GM18868 (cell line): Measurements from ENCODE around the gene RNF220.

Experiments used
- ATAC-seq: cut with Tn5 transposase; IDR thresholded peaks from one replicate; pipeline ENCODE4 v1.9.1; 2021; ENCODE audit warnings: mild to moderate bottlenecking, moderate library complexity; ENCODE audit not compliant: unreplicated experiment

The RNF220 gene

DNA sequence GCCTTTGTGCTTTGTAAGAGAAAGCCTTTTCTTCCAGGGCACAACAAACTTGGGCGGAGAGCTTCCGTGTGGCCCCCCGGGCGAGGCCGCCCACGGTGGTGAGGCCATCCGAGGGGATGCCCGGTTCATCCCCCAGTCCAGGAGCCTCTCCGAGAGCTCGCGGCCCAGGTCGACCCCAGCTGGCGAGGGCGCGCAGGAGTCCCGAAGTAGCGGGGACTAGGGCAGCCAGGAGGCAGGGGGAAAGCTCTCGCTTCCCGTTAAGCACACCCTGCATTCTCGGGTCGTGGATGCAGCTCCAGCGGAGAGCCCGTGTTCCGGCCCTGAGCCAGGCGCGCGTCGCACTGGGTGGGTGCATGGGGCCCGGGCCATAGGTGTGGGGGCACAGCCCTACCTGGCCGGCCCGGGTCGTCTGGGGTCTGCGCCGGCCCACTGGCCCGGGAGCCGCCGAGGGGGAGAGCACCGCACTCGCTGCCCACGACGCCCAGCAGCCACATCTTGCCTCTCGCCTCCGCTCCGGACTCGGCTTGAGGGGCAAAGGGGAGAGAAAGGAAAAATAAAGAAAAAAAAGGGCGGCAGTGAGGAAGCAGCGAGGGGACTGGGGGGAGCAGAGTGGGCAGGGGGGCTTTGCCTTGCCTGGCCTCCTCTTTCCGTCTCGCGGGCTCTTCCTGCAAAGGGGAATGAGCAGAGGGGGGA lies 1.8 kb downstream of the RNF220 start:
- no peak for ATAC-seq

DNA sequence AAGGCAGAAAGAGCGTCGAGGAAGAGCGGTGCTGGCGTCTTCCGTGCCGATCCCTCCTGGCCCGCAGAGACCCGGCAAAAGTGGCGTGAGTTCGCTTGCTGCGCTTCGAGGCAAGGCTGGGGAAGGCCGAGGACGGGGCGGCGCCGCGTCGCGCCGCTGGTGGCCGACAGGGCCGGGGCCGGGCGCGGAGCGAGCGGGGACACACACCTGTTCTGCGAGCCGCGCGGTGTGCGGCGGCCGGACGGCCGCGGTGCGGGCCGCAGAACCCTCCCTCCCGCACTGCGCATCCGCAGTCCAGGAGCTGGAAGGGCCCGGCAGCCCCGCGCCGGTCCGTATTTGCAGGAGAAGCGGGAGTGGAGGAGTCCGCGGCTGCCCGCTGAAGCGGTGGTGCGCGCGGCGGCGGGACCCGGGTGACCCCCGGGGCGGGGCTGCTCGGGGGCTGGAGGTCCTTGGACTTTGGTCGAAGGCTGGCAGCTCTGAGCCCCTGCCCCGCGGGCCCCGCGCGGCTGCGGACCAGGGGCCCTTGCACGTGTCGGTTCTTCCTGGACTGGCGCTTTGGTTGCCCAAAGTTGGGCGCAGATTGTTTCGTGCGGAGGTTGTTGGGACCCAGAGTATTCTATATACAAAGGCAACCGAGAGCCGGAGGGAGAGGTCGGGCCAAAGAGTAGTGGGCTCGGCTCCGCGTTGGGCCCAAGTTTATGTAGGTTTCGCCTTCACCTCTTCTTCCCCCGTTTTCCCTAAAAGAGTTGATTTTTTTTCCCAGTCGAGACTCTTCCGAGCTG lies 2.6 kb downstream of the RNF220 start:
- ATAC-seq, result no peak

DNA sequence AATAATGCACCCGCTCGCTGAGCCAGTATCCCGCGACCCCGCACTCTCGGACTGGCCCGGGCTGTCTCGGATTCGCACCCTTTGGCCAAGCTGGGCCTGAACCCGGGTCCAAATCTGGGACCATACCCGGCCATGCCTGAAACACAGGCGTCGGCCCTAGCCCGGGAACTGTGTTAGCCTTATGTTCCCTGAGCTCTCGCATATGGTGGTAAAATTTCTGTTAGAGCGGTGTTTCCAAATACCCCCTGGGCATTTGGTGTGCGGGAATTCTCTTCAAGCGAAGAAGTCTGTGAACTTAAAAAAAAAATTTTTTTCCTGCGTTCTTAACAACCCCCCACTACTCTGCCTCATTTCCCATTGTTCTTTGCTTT lies 3.1 kb downstream of the RNF220 start:
- no peak for ATAC-seq

DNA sequence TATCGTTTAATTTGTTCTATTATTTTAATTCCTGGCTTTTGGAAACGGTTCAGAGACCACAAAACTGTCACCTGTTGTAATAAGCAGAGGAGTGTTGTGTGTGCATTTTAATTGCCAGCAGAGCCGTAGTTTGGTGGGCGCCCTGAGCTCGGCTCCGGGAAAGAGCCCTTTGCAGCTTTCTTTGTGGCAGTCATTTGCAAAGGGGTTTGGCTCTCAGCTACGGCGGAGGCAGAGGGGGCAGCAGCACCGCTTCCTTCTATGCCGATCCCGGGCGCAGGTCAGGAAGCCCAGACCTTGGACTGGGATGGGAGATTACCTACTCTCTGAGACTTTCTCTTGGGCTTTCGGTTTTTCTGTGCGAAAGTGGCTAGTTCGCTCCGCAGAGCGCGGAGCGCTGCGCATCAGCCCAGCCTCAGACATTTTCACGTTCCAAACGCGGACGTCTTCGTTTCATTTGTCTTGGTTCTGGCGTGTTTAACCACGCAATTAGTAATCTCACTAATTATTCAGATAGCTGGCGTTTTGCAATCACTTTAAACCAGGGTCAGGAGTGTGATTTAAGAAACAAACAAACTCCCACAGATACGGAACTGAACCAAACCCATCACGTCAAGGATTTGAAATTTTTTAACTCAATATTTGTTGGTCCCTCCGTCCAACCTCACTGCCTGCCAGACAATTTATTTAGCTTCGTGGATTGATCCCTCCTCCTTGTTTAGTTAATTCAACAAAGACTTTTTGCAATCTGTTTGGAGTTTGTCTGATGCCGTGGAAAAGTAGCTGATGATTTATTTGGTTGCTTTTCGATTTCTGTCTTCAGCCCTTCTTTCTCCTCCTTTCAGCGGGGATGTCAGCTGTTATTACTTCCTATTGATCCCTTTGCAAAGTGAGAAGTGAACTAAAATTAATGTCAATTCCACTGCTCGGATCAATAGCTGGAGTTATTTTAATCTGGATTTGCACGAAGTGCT lies 3.9 kb downstream of the RNF220 start:
- ATAC-seq, result no peak

DNA sequence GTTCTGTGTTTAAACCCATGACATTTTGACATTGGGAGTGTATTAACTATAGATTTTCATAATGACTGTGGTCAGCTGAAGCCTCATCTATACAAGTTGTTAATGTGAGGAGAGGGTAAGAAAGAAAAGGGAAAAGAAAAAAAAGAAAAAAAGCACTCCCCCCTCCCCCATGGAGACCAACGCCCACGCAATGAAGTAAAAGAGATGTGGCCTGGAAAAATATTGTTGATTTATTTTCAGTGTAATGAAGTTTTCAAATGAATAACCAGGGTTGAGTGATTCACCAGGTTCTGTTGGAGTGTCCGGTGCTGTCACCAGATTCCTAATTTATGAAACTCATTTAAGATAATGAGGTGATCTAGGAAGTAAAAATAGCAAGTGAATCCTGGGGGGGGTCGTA lies 4.7 kb downstream of the RNF220 start:
- no peak for ATAC-seq

DNA sequence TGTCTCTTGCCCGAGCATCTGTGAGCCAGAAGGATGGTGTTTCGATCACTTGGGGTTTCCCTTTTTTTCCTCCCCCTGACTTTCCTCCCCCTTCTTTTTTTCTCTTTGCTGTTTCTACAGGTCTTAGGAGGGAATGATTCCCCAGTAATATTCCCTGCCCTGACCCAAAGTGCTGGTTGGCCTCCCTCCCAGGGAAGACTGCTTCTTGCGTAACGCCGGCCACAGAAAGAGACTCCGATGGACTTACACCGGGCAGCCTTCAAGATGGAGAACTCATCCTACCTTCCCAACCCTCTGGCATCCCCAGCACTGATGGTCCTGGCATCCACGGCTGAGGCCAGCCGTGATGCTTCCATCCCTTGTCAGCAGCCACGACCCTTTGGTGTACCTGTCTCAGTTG lies 6.8 kb downstream of the RNF220 start:
- no peak for ATAC-seq

GRCh38 chr1:44412601-44413000 lies 7.5 kb downstream of the RNF220 start:
- ATAC-seq, result no peak

GRCh38 chr1:44413740-44414139 lies 8.7 kb downstream of the RNF220 start:
- no peak for ATAC-seq

DNA sequence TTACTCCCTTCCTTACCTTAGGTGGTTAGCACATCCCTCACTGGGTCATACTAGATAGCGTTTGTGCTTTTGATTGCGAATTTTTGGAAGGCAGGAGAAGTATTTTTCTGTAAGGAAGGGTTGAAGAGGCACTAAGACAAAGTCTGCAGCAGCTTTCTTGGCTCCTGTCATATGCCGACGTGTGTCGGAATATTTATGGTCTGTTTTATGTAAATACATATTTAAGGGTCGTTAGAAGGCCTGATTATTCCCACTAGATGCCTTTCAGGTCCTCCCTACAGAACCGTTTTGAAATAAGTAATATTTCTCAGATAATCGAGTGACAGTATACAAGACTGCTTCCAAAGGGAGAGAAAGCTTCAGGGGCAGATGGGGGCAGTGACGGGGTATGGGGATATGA lies 10.0 kb downstream of the RNF220 start:
- no peak for ATAC-seq

DNA sequence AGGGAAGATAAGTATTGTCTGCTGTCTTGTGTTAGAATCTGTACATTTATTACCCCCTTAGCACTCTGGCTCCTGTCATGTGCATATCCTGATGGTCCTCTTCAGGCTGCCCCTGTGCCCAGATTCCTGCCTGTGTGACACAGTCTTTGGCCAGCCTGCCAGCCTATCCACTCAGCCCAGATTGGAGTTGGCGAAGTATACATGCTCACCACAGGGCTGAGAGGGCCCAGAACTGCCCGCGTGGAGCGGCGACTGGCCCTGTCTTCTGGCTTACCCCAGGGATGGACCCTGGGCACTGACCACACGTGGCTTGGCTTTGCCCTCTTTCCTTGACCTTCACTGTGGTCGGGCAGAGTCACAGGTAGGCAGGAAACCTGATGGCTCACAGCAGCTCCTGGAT lies 11.4 kb downstream of the RNF220 start:
- ATAC-seq, result no peak

- ATAC-seq, result no peak
Observed at GRCh38 chr1:44417351-44418021, 12.4 kb downstream of the RNF220 start.

GRCh38 chr1:44418022-44418673 lies 13.1 kb downstream of the RNF220 start:
- ATAC-seq, result no peak

- no peak for ATAC-seq
Observed at GRCh38 chr1:44419901-44420300, 14.8 kb downstream of the RNF220 start.

- ATAC-seq, result no peak
Observed at GRCh38 chr1:44420535-44420934, 15.5 kb downstream of the RNF220 start.

- ATAC-seq, result no peak
Observed at GRCh38 chr1:44421446-44421884, 16.4 kb downstream of the RNF220 start.

- no peak for ATAC-seq
Observed at GRCh38 chr1:44422161-44422560, 17.1 kb downstream of the RNF220 start.

GRCh38 chr1:44423591-44424537 lies 18.8 kb downstream of the RNF220 start:
- no peak for ATAC-seq

- ATAC-seq, result no peak
Observed at GRCh38 chr1:44424747-44425146, 19.7 kb downstream of the RNF220 start.
